Activated CD8-positive, alpha-beta T cell treated with anti-CD3 and anti-CD28 coated beads, Interleukin-2, amount 10 ng/mL, durations not matched to agents 7 days and 5 days (primary cell): Measurements from ENCODE around the gene USP17L12. TPM values are rescaled to one million over a fixed set of nuclear protein-coding genes. Genes with fewer than 3 reads are reported as not detected.
"Not testable (repeated sequence)": the region's sequence is repeated elsewhere in the genome, so short reads cannot be mapped to it uniquely, and the experiment has no call there.

ENCODE experiments used
- ATAC-seq: fragments of 150-1000 bp; cut with Tn5 transposase; one replicate; pipeline ENCODE4 v1.10.0; 2021; ENCODE audit warnings: moderate library complexity
- CTCF ChIA-PET: fragments of 350-600 bp; sonication (Branson Sonifier 250); formaldehyde crosslinking; loops from one replicate; lab custom pipeline; 2021; ENCODE audit warnings: antibody characterized with exemption; lab: Charles Lee
- POLR2A ChIA-PET: fragments of 350-600 bp; sonication (Branson Sonifier 250); formaldehyde crosslinking; loops from one replicate; lab custom pipeline; 2021; ENCODE audit warnings: antibody characterized with exemption; lab: Charles Lee
- DNase-seq: peaks from one replicate; pipeline ENCODE4 v3.0.0-alpha.2; 2020
- H3K27ac Mint-ChIP-seq: one replicate; pipeline ENCODE4 v1.8.0; 2021; ENCODE audit warnings: mild to moderate bottlenecking, mixed read lengths
- H3K27me3 Mint-ChIP-seq: one replicate; pipeline ENCODE4 v1.8.0; 2021; ENCODE audit warnings: low read depth, mixed read lengths
- H3K36me3 Mint-ChIP-seq: one replicate; pipeline ENCODE4 v1.8.0; 2021; ENCODE audit warnings: low read depth, mixed read lengths
- H3K4me1 Mint-ChIP-seq: one replicate; pipeline ENCODE4 v1.8.0; 2021; ENCODE audit warnings: low read depth, mixed read lengths
- H3K4me3 Mint-ChIP-seq: one replicate; pipeline ENCODE4 v1.8.0; 2021; ENCODE audit warnings: mild to moderate bottlenecking, mixed read lengths
- H3K9me3 Mint-ChIP-seq: one replicate; pipeline ENCODE4 v1.8.0; 2022; ENCODE audit warnings: mixed read lengths; ENCODE audit not compliant: insufficient read depth
- total RNA-seq, 2 experiments: library from RNA; stranded (reverse); gene quantifications; one replicate each; pipeline ENCODE4 v1.2.3, GENCODE V29; 2021

USP17L12 gene
- total RNA-seq, result not detected

GRCh38 chr4:9219852-9220251 lies at the start of gene USP17L12:
Gene USP17L12, plus strand, starts transcription at chr4:9220152. Its CDS starts 0 bp downstream, at chr4:9220152.
- H3K36me3 Mint-ChIP-seq, H3K9me3 Mint-ChIP-seq, POLR2A ChIA-PET, H3K27ac Mint-ChIP-seq, H3K4me3 Mint-ChIP-seq, H3K27me3 Mint-ChIP-seq, CTCF ChIA-PET, ATAC-seq, DNase-seq, H3K4me1 Mint-ChIP-seq: not testable (repeated sequence)

- H3K27ac Mint-ChIP-seq, H3K36me3 Mint-ChIP-seq, H3K4me1 Mint-ChIP-seq, POLR2A ChIA-PET, ATAC-seq, H3K4me3 Mint-ChIP-seq, H3K27me3 Mint-ChIP-seq, H3K9me3 Mint-ChIP-seq, CTCF ChIA-PET, DNase-seq: not testable (repeated sequence)
Measured at GRCh38 chr4:9210357-9210756, 9.6 kb upstream of the USP17L12 start, which contains the start of gene USP17L10. Gene USP17L10, plus strand, starts transcription at chr4:9210657. Its CDS starts 0 bp downstream, at chr4:9210657.

- H3K4me3 Mint-ChIP-seq, DNase-seq, POLR2A ChIA-PET, H3K36me3 Mint-ChIP-seq, H3K27me3 Mint-ChIP-seq, H3K4me1 Mint-ChIP-seq, ATAC-seq, H3K27ac Mint-ChIP-seq, H3K9me3 Mint-ChIP-seq, CTCF ChIA-PET: not testable (repeated sequence)
Measured at GRCh38 chr4:9214701-9215100, 5.3 kb upstream of the USP17L12 start.

GRCh38 chr4:9215105-9215504 lies 4.8 kb upstream of the USP17L12 start, which contains the start of gene USP17L11:
Gene USP17L11, plus strand, starts transcription at chr4:9215405. Its CDS starts 0 bp downstream, at chr4:9215405.
- DNase-seq, CTCF ChIA-PET, POLR2A ChIA-PET, H3K27ac Mint-ChIP-seq, H3K27me3 Mint-ChIP-seq, H3K4me3 Mint-ChIP-seq, ATAC-seq, H3K4me1 Mint-ChIP-seq, H3K9me3 Mint-ChIP-seq, H3K36me3 Mint-ChIP-seq: not testable (repeated sequence)

- POLR2A ChIA-PET, ATAC-seq: not testable (repeated sequence)
Measured at GRCh38 chr4:9224596-9224995, 4.6 kb downstream of the USP17L12 start, which contains the start of gene USP17L13. Gene USP17L13, plus strand, starts transcription at chr4:9224896. Its CDS starts 0 bp downstream, at chr4:9224896.

GRCh38 chr4:9230249-9230648 lies 10.3 kb downstream of the USP17L12 start:
- POLR2A ChIA-PET, H3K4me3 Mint-ChIP-seq, H3K27ac Mint-ChIP-seq, CTCF ChIA-PET, H3K4me1 Mint-ChIP-seq, H3K36me3 Mint-ChIP-seq, H3K9me3 Mint-ChIP-seq, DNase-seq, ATAC-seq, H3K27me3 Mint-ChIP-seq: not testable (repeated sequence)

More at GRCh38 chr4:9224596-9224995, 4.6 kb downstream of the USP17L12 start, which contains the start of gene USP17L13:
- H3K4me3 Mint-ChIP-seq, H3K9me3 Mint-ChIP-seq, CTCF ChIA-PET, H3K27ac Mint-ChIP-seq, H3K4me1 Mint-ChIP-seq, DNase-seq, H3K36me3 Mint-ChIP-seq, H3K27me3 Mint-ChIP-seq: not testable (repeated sequence)

GRCh38 chr4:9234085-9234484 lies 14.1 kb downstream of the USP17L12 start, which contains the start of gene USP17L15:
Gene USP17L15, plus strand, starts transcription at chr4:9234385. Its CDS starts 0 bp downstream, at chr4:9234385.
- POLR2A ChIA-PET, H3K27me3 Mint-ChIP-seq, DNase-seq, H3K4me1 Mint-ChIP-seq, H3K9me3 Mint-ChIP-seq, CTCF ChIA-PET, H3K4me3 Mint-ChIP-seq, ATAC-seq, H3K36me3 Mint-ChIP-seq, H3K27ac Mint-ChIP-seq: not testable (repeated sequence)

- H3K36me3 Mint-ChIP-seq, DNase-seq, H3K4me1 Mint-ChIP-seq, CTCF ChIA-PET, H3K27me3 Mint-ChIP-seq, POLR2A ChIA-PET, H3K4me3 Mint-ChIP-seq, ATAC-seq, H3K9me3 Mint-ChIP-seq, H3K27ac Mint-ChIP-seq: not testable (repeated sequence)
Measured at GRCh38 chr4:9238461-9238860, 18.5 kb downstream of the USP17L12 start.

- ATAC-seq, H3K4me1 Mint-ChIP-seq, CTCF ChIA-PET, H3K4me3 Mint-ChIP-seq, H3K36me3 Mint-ChIP-seq, H3K27ac Mint-ChIP-seq, H3K9me3 Mint-ChIP-seq, DNase-seq, POLR2A ChIA-PET, H3K27me3 Mint-ChIP-seq: not testable (repeated sequence)
Measured at GRCh38 chr4:9243579-9243978, 23.6 kb downstream of the USP17L12 start, which contains the start of gene USP17L17. Gene USP17L17, plus strand, starts transcription at chr4:9243879. Its CDS starts 0 bp downstream, at chr4:9243879.

- H3K9me3 Mint-ChIP-seq, H3K4me3 Mint-ChIP-seq, H3K4me1 Mint-ChIP-seq, H3K27ac Mint-ChIP-seq, POLR2A ChIA-PET, H3K27me3 Mint-ChIP-seq, ATAC-seq, CTCF ChIA-PET, H3K36me3 Mint-ChIP-seq: not testable (repeated sequence)
- DNase-seq, result peak; percentile 14
Measured at GRCh38 chr4:9247953-9248680, 28.2 kb downstream of the USP17L12 start, which contains the start of gene USP17L18. Gene USP17L18, plus strand, starts transcription at chr4:9248630. Its CDS starts 0 bp downstream, at chr4:9248630.

- CTCF ChIA-PET, result not testable (repeated sequence)
Measured at GRCh38 chr4:9253078-9253477, 33.1 kb downstream of the USP17L12 start, which contains the start of gene USP17L19. Gene USP17L19, plus strand, starts transcription at chr4:9253378. Its CDS starts 0 bp downstream, at chr4:9253378.

GRCh38 chr4:9257824-9258223 lies 37.9 kb downstream of the USP17L12 start, which contains the start of gene USP17L20:
Gene USP17L20, plus strand, starts transcription at chr4:9258124. Its CDS starts 0 bp downstream, at chr4:9258124.
- CTCF ChIA-PET, POLR2A ChIA-PET, H3K9me3 Mint-ChIP-seq, H3K27ac Mint-ChIP-seq, ATAC-seq, DNase-seq, H3K36me3 Mint-ChIP-seq, H3K4me3 Mint-ChIP-seq, H3K27me3 Mint-ChIP-seq, H3K4me1 Mint-ChIP-seq: not testable (repeated sequence)

More at GRCh38 chr4:9253078-9253477, 33.1 kb downstream of the USP17L12 start, which contains the start of gene USP17L19:
- H3K36me3 Mint-ChIP-seq, DNase-seq, H3K27ac Mint-ChIP-seq, POLR2A ChIA-PET, H3K9me3 Mint-ChIP-seq, ATAC-seq, H3K4me1 Mint-ChIP-seq, H3K4me3 Mint-ChIP-seq, H3K27me3 Mint-ChIP-seq: not testable (repeated sequence)
